Liver (tissue), 3 donors: ENCODE data around the gene SPATS2L.

Source experiments
- CTCF ChIP-seq: fragments of 150-350 bp; IDR thresholded peaks from 2 replicates; pipeline ENCODE4 v1.5.1; 2017; ENCODE audit warnings: improper control_type of control experiment, low read depth, low read length; ENCODE audit not compliant: missing input control
- FOXA1 ChIP-seq: IDR thresholded peaks from 2 replicates; pipeline ENCODE4 v1.6.1; 2016; ENCODE audit warnings: antibody characterized with exemption
- GABPA ChIP-seq, 2 donors: IDR thresholded peaks in 1 of 2; conservative IDR thresholded peaks in 1 of 2; 2 replicates each; pipeline ENCODE4 v1.6.1; 2016; ENCODE audit warnings: antibody characterized with exemption in 2 of 2, mild to moderate bottlenecking in 1 of 2, moderate library complexity in 1 of 2
- JUND ChIP-seq, 2 donors: IDR thresholded peaks; 2 replicates each; pipeline ENCODE4 v1.6.1; 2016; ENCODE audit warnings: antibody characterized with exemption in 2 of 2
- RAD21 ChIP-seq, 2 donors: IDR thresholded peaks; 2 replicates each; pipeline ENCODE4 v1.6.1; 2016; ENCODE audit warnings: antibody characterized with exemption in 2 of 2, mild to moderate bottlenecking in 2 of 2
- REST ChIP-seq: IDR thresholded peaks from 2 replicates; pipeline ENCODE4 v1.6.1; 2016; ENCODE audit warnings: antibody characterized with exemption, mild to moderate bottlenecking
- RXRA ChIP-seq, 2 donors: IDR thresholded peaks; 2 replicates each; pipeline ENCODE4 v1.6.1; 2017 to 2018; ENCODE audit warnings: antibody characterized with exemption in 2 of 2, mild to moderate bottlenecking in 1 of 2
- SP1 ChIP-seq: IDR thresholded peaks from 2 replicates; pipeline ENCODE4 v1.6.1; 2018; ENCODE audit warnings: antibody characterized with exemption, mild to moderate bottlenecking
- YY1 ChIP-seq: IDR thresholded peaks from 2 replicates; pipeline ENCODE4 v1.6.1; 2016; ENCODE audit warnings: antibody characterized with exemption, mild to moderate bottlenecking
- TF ChIP-seq, protein P1 (sequence below): IDR thresholded peaks from 2 replicates; pipeline ENCODE4 v1.6.1; 2016; ENCODE audit warnings: antibody characterized with exemption
- donor health status: healthy.
- donor health status: healthy.

DNA sequence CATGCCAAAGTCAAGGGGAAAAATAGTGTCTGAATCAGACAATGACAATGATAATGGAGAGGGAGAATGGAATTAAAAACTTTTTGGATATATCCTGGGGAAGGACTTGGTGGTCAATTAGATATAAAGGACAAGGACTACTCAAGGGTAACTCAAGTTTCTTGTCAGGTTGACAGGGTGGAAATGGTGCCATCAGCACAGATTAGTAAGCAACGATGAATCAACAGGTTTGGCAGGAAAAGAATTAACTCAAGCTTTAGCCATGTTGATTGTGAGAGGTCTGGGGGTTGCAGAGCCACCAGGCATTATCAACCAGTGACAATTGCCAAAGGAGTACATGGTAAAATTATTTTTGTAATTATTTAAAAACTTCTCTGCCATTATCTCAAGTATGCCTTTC is 35.8 kb upstream of the SPATS2L start:
- no peak for TF ChIP-seq CTCF
- no peak for TF ChIP-seq RXRA (IDR thresholded peaks at IDR 0.05)
- TF ChIP-seq, protein P1, sequence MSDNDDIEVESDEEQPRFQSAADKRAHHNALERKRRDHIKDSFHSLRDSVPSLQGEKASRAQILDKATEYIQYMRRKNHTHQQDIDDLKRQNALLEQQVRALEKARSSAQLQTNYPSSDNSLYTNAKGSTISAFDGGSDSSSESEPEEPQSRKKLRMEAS: no peak
- TF ChIP-seq SP1: no peak
- no peak for TF ChIP-seq JUND (IDR thresholded peaks at IDR 0.05)
- TF ChIP-seq FOXA1: no peak
- no peak for TF ChIP-seq RAD21 (IDR thresholded peaks at IDR 0.05)
- no peak for TF ChIP-seq REST
- TF ChIP-seq GABPA (IDR thresholded peaks at IDR 0.05 in 1 of 2, conservative IDR thresholded peaks at IDR 0.05 in 1 of 2): no peak
- no peak for TF ChIP-seq YY1
